Stimulated activated CD8-positive, alpha-beta memory T cell treated with anti-CD3 and anti-CD28 coated beads, Interleukin-15, amount 100 ng/mL, for 48 hours (primary cell): ENCODE data around the gene FAM3A.

ENCODE experiments used
- DNase-seq, 2 donors: peaks; one replicate each; pipeline ENCODE4 v3.0.0-alpha.2; 2020; ENCODE audit warnings: low read depth in 2 of 2

The FAM3A gene

GRCh38 chrX:154478728-154479622, 37.1 kb downstream of the FAM3A start, which contains the start of gene LAGE3:
Gene LAGE3, minus strand, starts transcription at chrX:154479281. Its CDS starts 366 bp downstream, at chrX:154478915.
- peak; percentile 86 to 88 for DNase-seq

- DNase-seq, result no peak
Observed at GRCh38 chrX:154477891-154478477, 38.0 kb downstream of the FAM3A start.

GRCh38 chrX:154476821-154477220, 39.2 kb downstream of the FAM3A start:
- no peak for DNase-seq

- DNase-seq, result no peak
Observed at GRCh38 chrX:154473683-154474082, 42.3 kb downstream of the FAM3A start.

- no peak for DNase-seq
Observed at GRCh38 chrX:154472685-154473632, 43.1 kb downstream of the FAM3A start.

GRCh38 chrX:154471839-154472684, 44.0 kb downstream of the FAM3A start:
- DNase-seq, result no peak

- DNase-seq, result no peak
Observed at GRCh38 chrX:154470914-154471568, 45.0 kb downstream of the FAM3A start.

- no peak for DNase-seq
Observed at GRCh38 chrX:154470434-154470833, 45.6 kb downstream of the FAM3A start.

GRCh38 chrX:154469880-154470279, 46.2 kb downstream of the FAM3A start:
- no peak for DNase-seq

- DNase-seq, result no peak
Observed at GRCh38 chrX:154469114-154469513, 46.9 kb downstream of the FAM3A start.

GRCh38 chrX:154468217-154468616, 47.8 kb downstream of the FAM3A start:
- DNase-seq, result no peak

GRCh38 chrX:154467556-154467955, 48.5 kb downstream of the FAM3A start:
- DNase-seq, result no peak

- no peak for DNase-seq
Observed at GRCh38 chrX:154466907-154467306, 49.1 kb downstream of the FAM3A start.

GRCh38 chrX:154466036-154466435, 50.0 kb downstream of the FAM3A start:
- DNase-seq, result no peak

GRCh38 chrX:154465601-154466000, 50.4 kb downstream of the FAM3A start:
- no peak for DNase-seq

GRCh38 chrX:154464806-154465365, 51.1 kb downstream of the FAM3A start:
- no peak for DNase-seq

GRCh38 chrX:154463611-154464220, 52.3 kb downstream of the FAM3A start:
- no peak for DNase-seq

- DNase-seq, result no peak
Observed at GRCh38 chrX:154462396-154462795, 53.6 kb downstream of the FAM3A start.

GRCh38 chrX:154460326-154460725, 55.7 kb downstream of the FAM3A start:
- DNase-seq, result no peak

GRCh38 chrX:154459832-154460231, 56.2 kb downstream of the FAM3A start:
- no peak for DNase-seq
